NCI-H2171 treated with DMSO at 0.1 percent for 48 hours (cell line): ENCODE measurements around the gene WDR37.
"Not testable (repeated sequence)": the region's sequence is repeated elsewhere in the genome, so short reads cannot be mapped to it uniquely, and the experiment has no call there.

Source experiments
- DNase-seq: peaks from one replicate; lab custom pipeline; 2025; lab: John Stamatoyannopoulos, UW

Gene WDR37

GRCh38 chr10:1153251-1153763 lies 97.1 kb downstream of the WDR37 start:
- no peak for DNase-seq

- no peak for DNase-seq
Observed at GRCh38 chr10:1153805-1154351, 97.7 kb downstream of the WDR37 start.

- no peak for DNase-seq
Observed at GRCh38 chr10:1154531-1155295, 98.5 kb downstream of the WDR37 start.

- no peak for DNase-seq
Observed at GRCh38 chr10:1155791-1156615, 99.8 kb downstream of the WDR37 start.

GRCh38 chr10:1156616-1156886 lies 100.4 kb downstream of the WDR37 start:
- no peak for DNase-seq

- no peak for DNase-seq
Observed at GRCh38 chr10:1156921-1157614, 100.9 kb downstream of the WDR37 start.

- DNase-seq: no peak
Observed at GRCh38 chr10:1157615-1157933, 101.4 kb downstream of the WDR37 start.

- no peak for DNase-seq
Observed at GRCh38 chr10:1158066-1158465, 101.9 kb downstream of the WDR37 start.

- not testable (repeated sequence) for DNase-seq
Observed at GRCh38 chr10:1158536-1158935, 102.4 kb downstream of the WDR37 start.

GRCh38 chr10:1159131-1160061 lies 103.2 kb downstream of the WDR37 start:
- DNase-seq: no peak

GRCh38 chr10:1160561-1161314 lies 104.6 kb downstream of the WDR37 start:
- no peak for DNase-seq

- DNase-seq: not testable (repeated sequence)
Observed at GRCh38 chr10:1161315-1161673, 105.1 kb downstream of the WDR37 start.

GRCh38 chr10:1162481-1163203 lies 106.5 kb downstream of the WDR37 start:
- no peak for DNase-seq

GRCh38 chr10:1163204-1163660 lies 107.0 kb downstream of the WDR37 start:
- no peak for DNase-seq

GRCh38 chr10:1163831-1164230 lies 107.6 kb downstream of the WDR37 start:
- DNase-seq: no peak

GRCh38 chr10:1166101-1166827 lies 110.1 kb downstream of the WDR37 start:
- DNase-seq: no peak

- no peak for DNase-seq
Observed at GRCh38 chr10:1166828-1167275, 110.7 kb downstream of the WDR37 start.

GRCh38 chr10:1168763-1169162 lies 112.6 kb downstream of the WDR37 start:
- DNase-seq: no peak

- no peak for DNase-seq
Observed at GRCh38 chr10:1169186-1169885, 113.2 kb downstream of the WDR37 start.
